ENCODE data around the gene SPPL2A.

Gene SPPL2A

DNA sequence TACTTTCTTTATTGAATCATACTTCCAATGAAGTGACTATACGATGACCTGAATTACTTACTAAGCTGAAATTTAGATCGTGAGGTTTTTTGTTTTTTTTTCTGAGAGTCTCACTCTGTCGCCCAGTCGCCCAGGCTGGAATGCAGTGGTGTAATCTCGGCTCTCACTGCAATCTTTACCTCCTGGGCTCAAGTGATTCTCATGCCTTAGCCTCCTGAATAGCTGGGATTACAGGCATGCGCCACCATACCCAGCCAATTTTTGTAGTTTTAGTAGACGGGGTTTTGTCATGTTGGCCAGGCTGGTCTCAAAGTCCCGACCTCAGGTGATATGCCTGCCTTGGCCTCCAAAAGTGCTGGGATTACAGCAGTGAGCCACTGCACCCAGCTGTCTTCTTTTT, 28.7 kb downstream of the SPPL2A start:
- Mint-ChIP-seq H3K27ac (no peak overlapping the region), H3K4me1 (no peaks in the 10 kb centered on the region), H3K36me3 (ENCODE audit: low read depth) (peaks cover 38% of the 10 kb centered on the region), H3K4me3 (no peak overlapping the region), H3K9me3 (no peaks in the 10 kb centered on the region), H3K27me3 (ENCODE audit: low read depth, poor library complexity) (no peaks in the 10 kb centered on the region)
- TF ChIP-seq, protein P1, sequence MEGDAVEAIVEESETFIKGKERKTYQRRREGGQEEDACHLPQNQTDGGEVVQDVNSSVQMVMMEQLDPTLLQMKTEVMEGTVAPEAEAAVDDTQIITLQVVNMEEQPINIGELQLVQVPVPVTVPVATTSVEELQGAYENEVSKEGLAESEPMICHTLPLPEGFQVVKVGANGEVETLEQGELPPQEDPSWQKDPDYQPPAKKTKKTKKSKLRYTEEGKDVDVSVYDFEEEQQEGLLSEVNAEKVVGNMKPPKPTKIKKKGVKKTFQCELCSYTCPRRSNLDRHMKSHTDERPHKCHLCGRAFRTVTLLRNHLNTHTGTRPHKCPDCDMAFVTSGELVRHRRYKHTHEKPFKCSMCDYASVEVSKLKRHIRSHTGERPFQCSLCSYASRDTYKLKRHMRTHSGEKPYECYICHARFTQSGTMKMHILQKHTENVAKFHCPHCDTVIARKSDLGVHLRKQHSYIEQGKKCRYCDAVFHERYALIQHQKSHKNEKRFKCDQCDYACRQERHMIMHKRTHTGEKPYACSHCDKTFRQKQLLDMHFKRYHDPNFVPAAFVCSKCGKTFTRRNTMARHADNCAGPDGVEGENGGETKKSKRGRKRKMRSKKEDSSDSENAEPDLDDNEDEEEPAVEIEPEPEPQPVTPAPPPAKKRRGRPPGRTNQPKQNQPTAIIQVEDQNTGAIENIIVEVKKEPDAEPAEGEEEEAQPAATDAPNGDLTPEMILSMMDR (IDR thresholded peaks at IDR 0.05) = no peak
- no peak for DNase-seq

DNA sequence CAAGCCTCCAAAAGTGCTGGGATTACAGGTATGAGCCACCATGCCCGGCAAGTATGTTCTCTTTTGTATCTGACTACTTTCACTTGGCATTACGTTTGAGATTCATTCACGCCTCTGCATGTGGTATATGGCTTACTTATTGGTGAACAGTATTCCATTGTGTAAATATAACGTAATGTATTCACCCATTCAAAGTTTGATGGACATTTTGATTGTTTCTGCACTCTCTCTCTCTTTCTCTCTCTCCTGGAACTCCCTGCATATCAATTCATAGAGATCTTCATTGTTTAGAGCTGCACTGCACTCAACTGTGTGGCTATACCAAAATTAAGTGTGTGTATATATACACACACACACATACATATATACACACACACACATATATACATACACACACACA, 30.4 kb downstream of the SPPL2A start:
- Mint-ChIP-seq H3K4me1 (no peaks in the 10 kb centered on the region), H3K36me3 (ENCODE audit: low read depth) (peaks cover 34% of the 10 kb centered on the region), H3K27me3 (ENCODE audit: low read depth, poor library complexity) (no peaks in the 10 kb centered on the region), H3K4me3 (no peak overlapping the region), H3K27ac (no peak overlapping the region), H3K9me3 (no peaks in the 10 kb centered on the region)
- DNase-seq = no peak
- TF ChIP-seq, protein P1 (IDR thresholded peaks at IDR 0.05) = no peak

DNA sequence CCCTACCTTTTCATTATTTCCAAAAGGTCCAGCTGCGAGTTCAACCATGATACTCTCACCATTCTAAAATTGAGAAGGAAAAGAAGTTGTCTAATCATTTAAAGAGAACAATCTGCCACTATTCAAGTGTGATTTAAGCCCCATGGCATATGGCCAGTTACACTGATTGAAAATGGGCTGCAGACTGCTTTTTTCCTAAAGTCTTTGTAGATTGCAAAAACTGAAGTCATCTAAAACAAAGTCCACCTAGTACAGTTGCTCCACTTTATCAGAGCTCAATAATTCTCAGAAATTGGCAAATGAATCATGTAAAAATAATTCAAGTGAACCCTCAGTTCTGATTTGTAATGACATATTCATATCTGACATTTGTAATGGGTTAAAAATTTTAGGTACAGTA, 39.2 kb downstream of the SPPL2A start:
- no peak overlapping the region for H3K27ac Mint-ChIP-seq
- H3K9me3 Mint-ChIP-seq = no peaks in the 10 kb centered on the region

DNA sequence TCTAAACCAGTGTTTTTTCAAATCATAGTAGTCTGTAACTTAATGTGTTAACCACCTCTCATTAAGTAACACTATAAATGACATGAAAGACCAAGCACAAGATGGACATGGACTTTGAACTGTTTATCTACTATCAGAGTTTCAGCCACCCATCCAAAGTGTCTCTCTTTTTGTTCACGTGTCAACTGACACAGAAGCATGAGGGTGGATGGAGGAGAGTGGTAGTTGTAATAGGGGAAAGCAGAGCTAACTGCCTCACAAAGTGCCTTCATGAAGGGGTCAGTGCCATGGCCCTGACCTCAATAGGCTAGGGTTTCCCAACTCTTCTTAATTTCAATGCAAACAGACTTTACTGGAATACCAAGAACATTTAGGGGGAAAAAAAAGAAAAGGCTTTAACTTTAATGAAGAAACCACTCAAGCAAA, 46.8 kb downstream of the SPPL2A start:
- Mint-ChIP-seq H3K36me3 (ENCODE audit: low read depth) (peaks cover 34% of the 10 kb centered on the region), H3K9me3 (no peaks in the 10 kb centered on the region), H3K27me3 (ENCODE audit: low read depth, poor library complexity) (no peaks in the 10 kb centered on the region), H3K4me3 (no peak overlapping the region), H3K27ac (peak overlapping the region; percentile 42), H3K4me1 (peaks cover 4% of the 10 kb centered on the region)
- TF ChIP-seq, protein P1 (IDR thresholded peaks at IDR 0.05) = no peak
- DNase-seq = no peak

More for the DNA sequence above, 39.2 kb downstream of the SPPL2A start:
- Mint-ChIP-seq H3K4me3 (no peak overlapping the region), H3K27me3 (ENCODE audit: low read depth, poor library complexity) (no peaks in the 10 kb centered on the region), H3K36me3 (ENCODE audit: low read depth) (peaks cover 34% of the 10 kb centered on the region), H3K4me1 (no peaks in the 10 kb centered on the region)
- TF ChIP-seq, protein P1 (IDR thresholded peaks at IDR 0.05) = no peak
- no peak for DNase-seq

DNA sequence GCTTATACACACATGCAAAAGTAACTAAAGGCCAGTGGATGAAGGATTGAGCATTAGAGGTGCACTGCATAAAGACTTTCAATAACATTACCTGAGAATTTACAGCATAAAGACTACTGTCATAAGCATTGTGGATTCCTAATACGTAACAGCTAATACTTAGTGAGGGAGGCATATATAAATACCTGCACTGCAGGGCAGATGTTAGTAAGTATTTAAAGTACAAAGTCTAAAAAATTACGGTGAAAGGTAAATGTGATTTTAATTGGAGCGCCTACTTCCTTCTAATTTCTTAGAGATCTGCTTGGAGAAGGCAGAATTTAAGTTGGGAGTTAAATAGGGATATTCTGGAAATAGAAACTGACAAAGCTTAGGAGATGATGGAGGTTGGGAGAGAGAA, 53.5 kb downstream of the SPPL2A start:
- no peaks in the 10 kb centered on the region for H3K9me3 Mint-ChIP-seq
- no peaks in the 10 kb centered on the region for H3K4me1 Mint-ChIP-seq
- TF ChIP-seq, protein P1 (IDR thresholded peaks at IDR 0.05) = no peak
- DNase-seq = no peak
- H3K4me3 Mint-ChIP-seq = no peak overlapping the region
- peak overlapping the region; percentile 23 for H3K27ac Mint-ChIP-seq
- peaks cover 21% of the 10 kb centered on the region for H3K36me3 Mint-ChIP-seq (ENCODE audit: low read depth)
- no peaks in the 10 kb centered on the region for H3K27me3 Mint-ChIP-seq (ENCODE audit: low read depth, poor library complexity)

DNA sequence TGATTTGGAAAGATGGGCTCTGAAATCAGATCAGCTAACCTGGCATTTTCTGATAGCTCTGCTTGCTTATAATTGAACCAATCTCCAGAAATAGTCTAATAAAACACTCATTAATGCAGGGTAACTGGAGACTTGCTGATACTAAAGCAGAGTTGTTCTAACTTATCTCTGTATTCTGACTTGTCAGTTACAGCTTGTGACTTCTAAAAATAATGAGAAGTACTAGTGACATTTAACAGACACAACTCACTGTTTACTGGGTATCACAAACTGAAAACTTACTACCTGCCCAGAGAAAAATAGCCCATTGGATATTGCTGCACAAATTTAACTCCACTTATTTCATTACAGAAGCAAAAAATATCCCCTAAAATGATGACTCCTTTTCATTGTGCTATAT, 54.9 kb downstream of the SPPL2A start:
- no peak for DNase-seq
- H3K27ac Mint-ChIP-seq = no peak overlapping the region
- no peaks in the 10 kb centered on the region for H3K27me3 Mint-ChIP-seq (ENCODE audit: low read depth, poor library complexity)
- H3K4me3 Mint-ChIP-seq = no peak overlapping the region
- H3K36me3 Mint-ChIP-seq (ENCODE audit: low read depth) = peaks cover 34% of the 10 kb centered on the region
- TF ChIP-seq, protein P1 (IDR thresholded peaks at IDR 0.05) = no peak
- no peaks in the 10 kb centered on the region for H3K4me1 Mint-ChIP-seq
- H3K9me3 Mint-ChIP-seq = no peaks in the 10 kb centered on the region

All from nephron progenitor cell (in vitro differentiated cells).